Osteocyte (in vitro differentiated cells): ENCODE measurements around the gene POTEE. TPM values are rescaled to one million over a fixed set of nuclear protein-coding genes. Genes with fewer than 3 reads are reported as not detected.
"Not testable (repeated sequence)": the region's sequence is repeated elsewhere in the genome, so short reads cannot be mapped to it uniquely, and the experiment has no call there.

Source experiments
- DNase-seq: peaks from one replicate; pipeline ENCODE4 v3.0.0; 2021; ENCODE audit warnings: mixed read lengths; ENCODE audit not compliant: unreplicated experiment; ENCODE audit errors: extremely low spot score
- H3K27ac Mint-ChIP-seq: one replicate; pipeline ENCODE4 v1.8.0; 2021; ENCODE audit warnings: mild to moderate bottlenecking, mixed read lengths; ENCODE audit not compliant: unreplicated experiment
- H3K27me3 Mint-ChIP-seq: one replicate; pipeline ENCODE4 v1.8.0; 2021; ENCODE audit warnings: mixed read lengths; ENCODE audit not compliant: unreplicated experiment
- H3K36me3 Mint-ChIP-seq: one replicate; pipeline ENCODE4 v1.8.0; 2021; ENCODE audit warnings: mixed read lengths; ENCODE audit not compliant: unreplicated experiment
- H3K4me1 Mint-ChIP-seq: one replicate; pipeline ENCODE4 v1.8.0; 2021; ENCODE audit warnings: mixed read lengths; ENCODE audit not compliant: unreplicated experiment
- H3K4me3 Mint-ChIP-seq: one replicate; pipeline ENCODE4 v1.8.0; 2021; ENCODE audit warnings: mild to moderate bottlenecking, moderate library complexity, mixed read lengths; ENCODE audit not compliant: unreplicated experiment
- H3K9me3 Mint-ChIP-seq: one replicate; pipeline ENCODE4 v1.8.0; 2021; ENCODE audit warnings: mixed read lengths; ENCODE audit not compliant: unreplicated experiment
- CTCF ChIP-seq: fragments of 200-600 bp; sonication (generic); IDR thresholded peaks from 2 replicates; pipeline ENCODE4 v1.5.0; 2021; ENCODE audit warnings: antibody characterized with exemption, mild to moderate bottlenecking, moderate library complexity
- long read RNA-seq: library from polyadenylated mRNA; unstranded; transcript quantifications from one replicate; pipeline ENCODE4 v2.0.0, GENCODE V29; 2021
- total RNA-seq: library from RNA; stranded (reverse); gene quantifications from 2 replicates; pipeline ENCODE4 v1.2.1, GENCODE V29; 2021

The POTEE gene
- 0.21 TPM in 1 of 2 replicates, not detected in the other for total RNA-seq
- long read RNA-seq = 0 reads

- not testable (repeated sequence) for H3K27me3 Mint-ChIP-seq, DNase-seq, H3K27ac Mint-ChIP-seq, H3K9me3 Mint-ChIP-seq, H3K4me3 Mint-ChIP-seq, H3K36me3 Mint-ChIP-seq, H3K4me1 Mint-ChIP-seq
These were observed at the start of gene POTEE for GRCh38 chr2:131209030-131209772. POTEE (plus strand) TSS chr2:131209536; CDS start chr2:131218403, 8,867 bp downstream.

DNA sequence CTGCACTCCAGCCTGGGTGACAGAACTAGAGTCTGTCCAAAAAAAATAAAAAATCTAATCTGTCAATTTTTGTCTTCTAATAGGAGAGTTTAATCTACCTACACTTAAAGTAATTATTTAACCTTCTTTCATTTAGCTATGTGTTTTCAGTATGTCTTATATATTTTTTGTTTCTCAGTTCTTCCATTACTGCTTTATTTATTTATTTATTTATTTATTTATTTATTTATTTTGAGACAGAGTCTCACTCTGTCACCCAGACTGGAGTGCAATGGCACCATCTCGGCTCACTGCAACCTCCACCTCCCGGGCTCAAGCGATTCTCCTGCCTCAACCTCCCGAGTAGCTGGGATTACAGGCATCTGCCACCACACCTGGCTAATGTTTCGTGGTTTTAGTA, 43.8 kb upstream of the POTEE start:
- H3K27me3 Mint-ChIP-seq = peaks cover 23% of the 10 kb centered on the region
- H3K4me3 Mint-ChIP-seq, H3K36me3 Mint-ChIP-seq, H3K27ac Mint-ChIP-seq, DNase-seq, H3K9me3 Mint-ChIP-seq, H3K4me1 Mint-ChIP-seq: not testable (repeated sequence)

GRCh38 chr2:131168538-131168937, 40.8 kb upstream of the POTEE start:
- DNase-seq = no peak
- TF ChIP-seq CTCF = no peak
- Mint-ChIP-seq H3K4me3 (no peak overlapping the region), H3K27me3 (peaks cover 9% of the 10 kb centered on the region), H3K9me3 (no peaks in the 10 kb centered on the region), H3K4me1 (no peaks in the 10 kb centered on the region), H3K27ac (no peak overlapping the region), H3K36me3 (no peaks in the 10 kb centered on the region)

DNA sequence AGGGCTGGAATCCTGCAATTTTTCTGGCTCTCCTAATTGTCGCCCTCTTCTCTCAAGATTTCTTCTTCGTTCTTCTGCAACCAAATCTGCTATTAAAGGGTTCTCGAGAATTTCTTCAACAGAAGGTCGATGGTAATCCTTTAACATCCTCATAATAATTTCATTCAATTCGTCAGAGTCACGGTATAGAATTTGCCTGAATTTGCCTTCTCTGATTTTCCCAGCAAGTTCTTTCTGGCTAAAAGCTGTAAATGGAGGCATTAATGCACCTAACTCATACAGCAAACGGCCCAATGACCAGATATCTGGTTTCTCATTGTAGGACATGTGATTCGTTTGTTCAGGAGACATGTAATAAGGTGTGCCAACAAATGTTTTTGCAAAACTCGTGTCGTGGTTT, 31.3 kb upstream of the POTEE start:
- not testable (repeated sequence) for H3K36me3 Mint-ChIP-seq, H3K27me3 Mint-ChIP-seq, H3K4me3 Mint-ChIP-seq, H3K27ac Mint-ChIP-seq, H3K4me1 Mint-ChIP-seq, H3K9me3 Mint-ChIP-seq, DNase-seq

- not testable (repeated sequence) for H3K27me3 Mint-ChIP-seq, H3K27ac Mint-ChIP-seq, H3K36me3 Mint-ChIP-seq, H3K4me3 Mint-ChIP-seq, DNase-seq, H3K4me1 Mint-ChIP-seq, H3K9me3 Mint-ChIP-seq
These were observed 30.5 kb upstream of the POTEE start for GRCh38 chr2:131178721-131179418.

GRCh38 chr2:131181451-131181850, 27.9 kb upstream of the POTEE start:
- not testable (repeated sequence) for H3K4me1 Mint-ChIP-seq, H3K27me3 Mint-ChIP-seq, H3K36me3 Mint-ChIP-seq, H3K9me3 Mint-ChIP-seq, H3K4me3 Mint-ChIP-seq, DNase-seq, H3K27ac Mint-ChIP-seq

- not testable (repeated sequence) for H3K36me3 Mint-ChIP-seq, H3K4me1 Mint-ChIP-seq, H3K27ac Mint-ChIP-seq, DNase-seq, H3K4me3 Mint-ChIP-seq, H3K9me3 Mint-ChIP-seq
- peaks cover 21% of the 10 kb centered on the region for H3K27me3 Mint-ChIP-seq
These were observed 15.9 kb upstream of the POTEE start for GRCh38 chr2:131193421-131193820.

DNA sequence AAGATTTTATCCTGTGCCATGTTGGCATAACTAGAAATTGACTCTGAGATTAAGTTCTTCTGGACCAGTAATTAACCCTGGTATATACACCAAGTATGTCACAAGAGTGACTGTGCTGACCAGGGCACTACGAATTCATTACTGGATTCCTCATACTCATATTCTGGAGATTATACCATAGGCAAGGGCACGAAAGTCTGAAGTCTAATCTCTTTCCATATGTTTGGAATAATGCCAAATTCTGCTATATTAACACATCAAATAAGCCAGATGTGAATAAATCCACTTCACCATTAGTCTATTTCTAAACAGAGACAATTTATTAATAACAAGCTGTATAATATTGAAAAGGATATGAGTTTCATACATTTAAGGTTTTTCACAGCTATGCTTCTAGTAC, 13.2 kb upstream of the POTEE start:
- not testable (repeated sequence) for H3K4me1 Mint-ChIP-seq, H3K27ac Mint-ChIP-seq, H3K9me3 Mint-ChIP-seq, H3K4me3 Mint-ChIP-seq, DNase-seq, H3K36me3 Mint-ChIP-seq
- peaks cover 20% of the 10 kb centered on the region for H3K27me3 Mint-ChIP-seq
